GM12874 (cell line): ENCODE measurements around the gene GPATCH4.

Source experiments
- TF ChIP-seq, protein P1 (sequence below): IDR thresholded peaks from 2 replicates; pipeline ENCODE4 v1.5.1; 2011; ENCODE audit warnings: low read depth, mild to moderate bottlenecking, control low read depth, low read length, moderate library complexity; ENCODE audit not compliant: insufficient read depth

The GPATCH4 gene

DNA sequence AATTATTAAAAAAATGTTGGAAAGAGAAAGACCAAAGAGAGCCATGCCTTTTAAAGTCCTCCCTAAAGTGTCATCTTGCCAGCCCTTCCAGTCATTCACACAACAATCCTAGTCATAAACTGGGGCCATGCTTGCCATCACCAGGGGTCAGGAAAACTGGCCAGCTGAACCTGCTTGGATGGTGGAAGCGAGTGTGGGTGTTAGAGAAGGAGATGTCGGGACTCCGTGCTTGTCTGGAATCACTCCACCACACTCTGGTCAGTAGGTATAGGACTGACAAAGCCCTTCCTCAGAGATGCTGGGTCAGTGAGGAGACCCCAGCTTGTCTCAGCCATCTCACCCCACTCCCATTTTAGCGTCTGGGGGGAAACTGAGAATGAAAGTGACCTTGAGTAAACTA is 14.7 kb upstream of the GPATCH4 start:
- TF ChIP-seq, protein P1, sequence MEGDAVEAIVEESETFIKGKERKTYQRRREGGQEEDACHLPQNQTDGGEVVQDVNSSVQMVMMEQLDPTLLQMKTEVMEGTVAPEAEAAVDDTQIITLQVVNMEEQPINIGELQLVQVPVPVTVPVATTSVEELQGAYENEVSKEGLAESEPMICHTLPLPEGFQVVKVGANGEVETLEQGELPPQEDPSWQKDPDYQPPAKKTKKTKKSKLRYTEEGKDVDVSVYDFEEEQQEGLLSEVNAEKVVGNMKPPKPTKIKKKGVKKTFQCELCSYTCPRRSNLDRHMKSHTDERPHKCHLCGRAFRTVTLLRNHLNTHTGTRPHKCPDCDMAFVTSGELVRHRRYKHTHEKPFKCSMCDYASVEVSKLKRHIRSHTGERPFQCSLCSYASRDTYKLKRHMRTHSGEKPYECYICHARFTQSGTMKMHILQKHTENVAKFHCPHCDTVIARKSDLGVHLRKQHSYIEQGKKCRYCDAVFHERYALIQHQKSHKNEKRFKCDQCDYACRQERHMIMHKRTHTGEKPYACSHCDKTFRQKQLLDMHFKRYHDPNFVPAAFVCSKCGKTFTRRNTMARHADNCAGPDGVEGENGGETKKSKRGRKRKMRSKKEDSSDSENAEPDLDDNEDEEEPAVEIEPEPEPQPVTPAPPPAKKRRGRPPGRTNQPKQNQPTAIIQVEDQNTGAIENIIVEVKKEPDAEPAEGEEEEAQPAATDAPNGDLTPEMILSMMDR, result no peak

- TF ChIP-seq, protein P1, result no peak
Measured at GRCh38 chr1:156612666-156613065, 11.4 kb upstream of the GPATCH4 start.

DNA sequence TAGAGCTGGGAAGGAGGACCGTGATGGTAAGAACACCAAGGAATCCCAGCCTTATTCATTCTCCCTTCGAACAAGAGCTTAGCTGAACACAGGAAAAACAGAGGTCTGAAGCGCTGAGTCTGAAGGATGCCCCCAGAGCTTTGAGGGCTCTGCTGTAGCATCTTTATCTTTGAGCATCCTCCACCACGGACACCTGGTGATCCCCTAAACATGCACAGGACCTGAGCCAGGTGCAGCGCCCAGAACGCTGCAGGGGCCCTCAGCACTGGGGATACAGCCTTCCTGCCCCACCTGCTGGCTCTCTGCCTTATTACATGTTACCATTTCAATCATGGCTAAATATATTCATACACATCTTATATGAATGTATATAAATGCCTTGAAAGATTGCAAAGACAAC is 7.7 kb upstream of the GPATCH4 start:
- TF ChIP-seq, protein P1, result peak; percentile 67

- TF ChIP-seq, protein P1, result peak; percentile 76
Measured at GRCh38 chr1:156608036-156608674, 6.9 kb upstream of the GPATCH4 start.

GRCh38 chr1:156602557-156602993 is 1.3 kb upstream of the GPATCH4 start:
- TF ChIP-seq, protein P1, result peak; percentile 54

DNA sequence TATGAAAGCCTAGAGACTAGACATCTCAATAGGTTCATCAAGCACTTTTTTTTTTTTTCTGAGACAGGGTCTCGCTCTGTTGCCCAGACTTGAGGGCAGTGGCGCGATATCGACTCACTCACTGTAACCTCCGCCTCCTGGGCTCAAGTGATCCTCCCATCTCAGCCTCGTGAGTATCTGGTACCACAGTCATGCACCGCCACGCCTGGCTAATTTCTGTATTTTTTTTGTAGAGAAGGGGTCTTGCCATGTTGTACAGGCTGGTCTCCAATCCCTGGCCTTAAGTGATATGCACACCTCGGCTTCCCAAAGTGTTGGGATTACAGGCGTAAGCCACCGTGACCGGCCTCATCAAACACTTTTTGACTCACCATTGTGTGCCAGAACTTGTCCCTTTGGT is 613 bp upstream of the GPATCH4 start:
- TF ChIP-seq, protein P1, result no peak

- TF ChIP-seq, protein P1, result no peak
Measured at GRCh38 chr1:156600733-156601121, 552 bp downstream of the GPATCH4 start.
